Mesenchymal stem cell (in vitro differentiated cells and primary cell): ENCODE results near the gene ZNF418.
"Not testable (repeated sequence)": the region's sequence is repeated elsewhere in the genome, so short reads cannot be mapped to it uniquely, and the experiment has no call there.

Experiments used
- DNase-seq: peaks from one replicate; pipeline ENCODE4 v3.0.0-alpha.2; 2013
- H2AFZ ChIP-seq: one replicate; pipeline ENCODE4 v1.6.1; 2013; ENCODE audit warnings: low read depth, mild to moderate bottlenecking, control low read depth, inconsistent platforms, low read length, moderate library complexity
- H2AK5ac ChIP-seq: 2 replicates; pipeline ENCODE4 v1.6.1; 2013; ENCODE audit warnings: low read length, moderate library complexity, mild to moderate bottlenecking, inconsistent platforms; ENCODE audit not compliant: severe bottlenecking
- H2BK120ac ChIP-seq: one replicate; pipeline ENCODE4 v1.6.1; 2013; ENCODE audit warnings: low read depth, mild to moderate bottlenecking, inconsistent platforms, low read length, moderate library complexity
- H2BK12ac ChIP-seq, 2 experiments: one replicate each; pipeline ENCODE4 v1.6.1; 2013; ENCODE audit warnings: inconsistent platforms in 2 of 2, low read length in 2 of 2, mild to moderate bottlenecking in 2 of 2, moderate library complexity in 2 of 2, control low read depth in 1 of 2
- H2BK15ac ChIP-seq: one replicate; pipeline ENCODE4 v1.6.1; 2013; ENCODE audit warnings: mild to moderate bottlenecking, low read depth, inconsistent platforms; ENCODE audit not compliant: poor library complexity, severe bottlenecking
- H2BK5ac ChIP-seq: 2 replicates; pipeline ENCODE4 v1.6.1; 2013; ENCODE audit warnings: low read depth, mild to moderate bottlenecking, low read length, control low read depth, inconsistent platforms; ENCODE audit not compliant: poor library complexity, severe bottlenecking
- H3K14ac ChIP-seq, 2 experiments: one replicate each; pipeline ENCODE4 v1.6.1; 2013; ENCODE audit warnings: inconsistent platforms in 2 of 2, low read length in 2 of 2, control low read depth in 1 of 2, mild to moderate bottlenecking in 1 of 2, moderate library complexity in 1 of 2
- H3K18ac ChIP-seq, 2 experiments: one replicate each; pipeline ENCODE4 v1.6.1; 2013; ENCODE audit warnings: inconsistent platforms in 2 of 2, low read length in 2 of 2, control low read depth in 1 of 2, low read depth in 1 of 2, mild to moderate bottlenecking in 1 of 2
- H3K23ac ChIP-seq, 2 experiments: one replicate each; pipeline ENCODE4 v1.6.1; 2013; ENCODE audit warnings: inconsistent platforms in 2 of 2, low read length in 2 of 2, mild to moderate bottlenecking in 2 of 2, moderate library complexity in 2 of 2, control low read depth in 1 of 2
- H3K27ac ChIP-seq: 2 replicates; pipeline ENCODE4 v1.5.1; 2013; ENCODE audit warnings: mild to moderate bottlenecking, moderate library complexity, low read length, control low read depth, inconsistent platforms; ENCODE audit not compliant: poor library complexity, severe bottlenecking
- H3K27me3 ChIP-seq, 2 experiments: 2 replicates each; pipeline versions ENCODE4 v1.6.1 to v1.7.0; 2013; ENCODE audit warnings: low read length in 2 of 2, mild to moderate bottlenecking in 2 of 2, moderate library complexity in 2 of 2, control low read depth in 1 of 2, inconsistent platforms in 1 of 2; ENCODE audit not compliant: control insufficient read depth in 1 of 2, insufficient read depth in 1 of 2
- H3K36me3 ChIP-seq, 2 experiments: 2 replicates each; pipeline versions ENCODE4 v1.6.1 to v1.7.0; 2013; ENCODE audit warnings: low read length in 2 of 2, control low read depth in 1 of 2, inconsistent platforms in 1 of 2, low read depth in 1 of 2, mild to moderate bottlenecking in 1 of 2; ENCODE audit not compliant: insufficient read depth in 2 of 2, control insufficient read depth in 1 of 2
- H3K4ac ChIP-seq, 2 experiments: one replicate each; pipeline ENCODE4 v1.6.1; 2013; ENCODE audit warnings: inconsistent platforms in 2 of 2, low read length in 2 of 2, mild to moderate bottlenecking in 2 of 2, moderate library complexity in 2 of 2, control low read depth in 1 of 2, low read depth in 1 of 2
- H3K4me1 ChIP-seq: 2 replicates; pipeline ENCODE4 v1.6.1; 2013; ENCODE audit warnings: low read depth, low read length, control low read depth; ENCODE audit not compliant: control insufficient read depth, insufficient read depth
- H3K4me2 ChIP-seq: 2 replicates; pipeline ENCODE4 v1.6.1; 2013; ENCODE audit warnings: low read length, mild to moderate bottlenecking, inconsistent platforms; ENCODE audit not compliant: poor library complexity, severe bottlenecking
- H3K4me3 ChIP-seq, 2 experiments: 2 replicates each; pipeline versions ENCODE4 v1.5.1 to v1.7.0; 2013; ENCODE audit warnings: low read length in 2 of 2, mild to moderate bottlenecking in 2 of 2, control low read depth in 1 of 2, low read depth in 1 of 2; ENCODE audit not compliant: insufficient read depth in 1 of 2
- H3K79me1 ChIP-seq: replicated peaks from 2 replicates; pipeline ENCODE4 v1.6.1; 2013; ENCODE audit warnings: mild to moderate bottlenecking, control low read depth, low read length, inconsistent platforms; ENCODE audit not compliant: poor library complexity, severe bottlenecking
- H3K9ac ChIP-seq: 2 replicates; pipeline ENCODE4 v1.7.0; 2013; ENCODE audit warnings: mild to moderate bottlenecking, low read length, moderate library complexity
- H3K9me3 ChIP-seq: 2 replicates; pipeline ENCODE4 v1.7.0; 2013; ENCODE audit warnings: mild to moderate bottlenecking, low read length; ENCODE audit not compliant: control insufficient read depth
- H4K8ac ChIP-seq: one replicate; pipeline ENCODE4 v1.6.1; 2013; ENCODE audit warnings: inconsistent platforms, mild to moderate bottlenecking, low read length, moderate library complexity
- H4K91ac ChIP-seq: one replicate; pipeline ENCODE4 v1.6.1; 2013; ENCODE audit warnings: mild to moderate bottlenecking, low read length, inconsistent platforms
- WGBS: methylation state at CpG from one replicate; pipeline ENCODE4 v1.1.7; 2013; ENCODE audit warnings: mixed read lengths; 5-methylcytosine and 5-hydroxymethylcytosine counted together

Gene ZNF418

DNA sequence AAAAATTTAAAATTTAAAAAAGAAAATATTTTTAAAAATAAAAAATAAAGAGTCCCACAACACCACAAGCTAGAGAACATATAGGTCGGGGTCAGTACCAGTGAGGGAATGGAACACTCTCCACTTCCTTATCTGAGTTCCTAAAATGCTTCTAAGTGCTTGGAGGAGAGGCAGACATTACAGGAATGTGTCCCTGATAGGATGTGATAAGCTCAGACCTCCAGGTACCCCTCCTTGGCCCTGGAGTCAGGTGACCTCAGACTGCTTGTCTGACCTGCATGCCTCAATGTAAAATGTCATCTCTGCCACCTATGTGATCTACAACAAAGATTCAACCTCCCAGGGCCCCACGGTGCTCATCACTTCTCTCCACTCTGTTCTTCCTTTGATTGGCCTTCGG is 49.2 kb downstream of the ZNF418 start:
- Histone ChIP-seq H2AFZ (no peak overlapping the region), H3K23ac (no peak overlapping the region), H2BK120ac (no peak overlapping the region), H2BK5ac (no peak overlapping the region), H3K9me3 (peaks cover 4% of the 10 kb centered on the region), H2AK5ac (no peak overlapping the region), H3K27me3 (no peaks in the 10 kb centered on the region), H3K79me1 (peaks cover 12% of the 10 kb centered on the region), H4K91ac (no peak overlapping the region), H2BK15ac (no peak overlapping the region), H4K8ac (peak overlapping the region; percentile 77), H3K18ac (no peak overlapping the region), H2BK12ac (no peak overlapping the region), H3K27ac (no peak overlapping the region), H3K4ac (no peak overlapping the region), H3K4me3 (no peak overlapping the region), H3K14ac (no peak overlapping the region), H3K36me3 (peaks cover 8 to 10% of the 10 kb centered on the region in 2 experiments), H3K4me2 (no peak overlapping the region), H3K9ac (no peak overlapping the region), H3K4me1 (peaks cover 12% of the 10 kb centered on the region)
- 63% methylated on average over 3 of the region's 3 CpGs for WGBS
- DNase-seq: no peak

DNA sequence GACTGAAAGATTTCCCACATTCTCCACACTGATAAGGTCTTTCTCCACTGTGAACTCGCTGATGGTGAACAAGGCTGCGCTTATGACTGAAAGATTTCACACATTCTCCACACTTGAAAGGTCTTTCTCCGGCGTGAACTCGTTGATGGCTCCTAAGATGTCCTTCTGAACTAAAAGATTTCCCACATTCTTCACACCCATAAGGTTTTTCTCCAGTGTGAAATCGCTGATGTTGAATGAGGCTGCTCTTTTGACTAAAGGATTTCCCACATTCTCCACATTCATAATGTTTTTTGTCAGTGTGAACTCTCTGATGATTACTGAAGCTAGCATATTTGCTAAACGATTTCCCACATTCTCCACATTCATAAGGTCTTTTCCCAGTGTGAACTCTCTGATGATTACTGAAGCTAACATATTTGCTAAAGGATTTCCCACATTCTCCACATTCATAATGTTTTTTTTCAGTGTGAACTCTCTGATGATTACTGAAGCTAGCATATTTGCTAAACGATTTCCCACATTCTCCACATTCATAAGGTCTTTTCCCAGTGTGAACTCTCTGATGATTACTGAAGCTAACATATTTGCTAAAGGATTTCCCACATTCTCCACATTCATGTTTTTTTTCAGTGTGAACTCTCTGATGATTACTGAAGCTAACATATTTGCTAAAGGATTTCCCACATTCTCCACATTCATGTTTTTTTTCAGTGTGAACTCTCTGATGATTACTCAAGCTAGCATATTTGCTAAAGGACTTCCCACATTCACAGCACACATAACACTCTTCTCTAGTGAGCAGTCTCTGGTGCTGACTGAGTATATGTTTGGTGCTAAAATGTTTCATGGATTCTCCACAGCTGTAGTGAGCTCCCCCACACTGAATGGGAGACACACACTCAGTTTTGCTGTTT is 61.1 kb downstream of the ZNF418 start:
- H2BK120ac ChIP-seq, H3K4ac ChIP-seq, H3K18ac ChIP-seq, H2BK12ac ChIP-seq, H3K27me3 ChIP-seq, H4K8ac ChIP-seq, H4K91ac ChIP-seq, H3K4me2 ChIP-seq, H3K14ac ChIP-seq, H2AFZ ChIP-seq, H3K27ac ChIP-seq, H3K9ac ChIP-seq, H2BK5ac ChIP-seq, H2BK15ac ChIP-seq, H3K4me1 ChIP-seq, H2AK5ac ChIP-seq, H3K23ac ChIP-seq: not testable (repeated sequence)
- H3K36me3 ChIP-seq: peaks cover 38 to 39% of the 10 kb centered on the region in 2 experiments
- H3K4me3 ChIP-seq: peak overlapping the region in 1 of 2 experiments; percentile 22
- peak; percentile 26 for DNase-seq
- WGBS: 96% methylated on average over 5 of the region's 8 CpGs
- peaks cover 85% of the 10 kb centered on the region for H3K9me3 ChIP-seq
- H3K79me1 ChIP-seq: peaks cover 13% of the 10 kb centered on the region

DNA sequence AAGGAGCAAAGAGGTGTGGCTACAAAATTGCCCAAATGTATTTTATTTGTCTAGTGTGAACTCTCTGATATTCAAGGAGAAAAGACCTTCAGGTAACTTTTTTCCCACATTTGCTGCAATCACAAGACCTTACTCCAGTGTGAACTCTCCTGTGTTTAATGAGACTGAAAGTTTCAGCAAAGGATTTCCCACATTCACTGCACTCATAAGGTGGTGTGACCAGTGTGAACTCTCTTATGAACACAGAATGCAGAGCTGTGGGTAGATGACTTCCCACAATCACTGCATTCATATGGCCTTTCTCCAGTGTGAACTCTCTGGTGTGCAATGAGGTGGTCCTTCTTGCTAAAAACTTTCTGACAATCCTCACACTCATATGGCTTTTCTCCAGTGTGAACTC is 62.8 kb downstream of the ZNF418 start:
- no peak overlapping the region for H3K18ac ChIP-seq
- no peak overlapping the region for H2BK120ac ChIP-seq
- H4K91ac ChIP-seq: no peak overlapping the region
- no peak overlapping the region for H3K4ac ChIP-seq
- H3K79me1 ChIP-seq: peaks cover 14% of the 10 kb centered on the region
- H3K9ac ChIP-seq: no peak overlapping the region
- no peak for DNase-seq
- H3K14ac ChIP-seq: no peak overlapping the region
- no peak overlapping the region for H3K27ac ChIP-seq
- H3K4me2 ChIP-seq: no peak overlapping the region
- H3K23ac ChIP-seq: no peak overlapping the region
- H2BK12ac ChIP-seq: no peak overlapping the region
- peak overlapping the region in 1 of 2 experiments; percentile 22 for H3K4me3 ChIP-seq
- H3K9me3 ChIP-seq: peaks cover 86% of the 10 kb centered on the region
- H3K36me3 ChIP-seq: peaks cover 39 to 41% of the 10 kb centered on the region in 2 experiments
- H2BK15ac ChIP-seq: no peak overlapping the region
- no peak overlapping the region for H2AK5ac ChIP-seq
- no peaks in the 10 kb centered on the region for H3K27me3 ChIP-seq
- H2AFZ ChIP-seq: no peak overlapping the region
- no peak overlapping the region for H4K8ac ChIP-seq
- H2BK5ac ChIP-seq: no peak overlapping the region
- no peaks in the 10 kb centered on the region for H3K4me1 ChIP-seq
